PC-3 (cell line): Measurements from ENCODE around the gene AGO4. TPM values are rescaled to one million over a fixed set of nuclear protein-coding genes. Genes with fewer than 3 reads are reported as not detected.

Source experiments
- ATAC-seq: fragments of 200-7000 bp; cut with Tn5 transposase; 2 replicates; pipeline ENCODE4 v1.9.1; 2020; ENCODE audit warnings: mild to moderate bottlenecking, moderate library complexity
- BruUV-seq: library from RNA; stranded (reverse); fragments of 400-500 nt; replicated peaks from 2 replicates; lab custom pipeline; 2021; lab: Mats Ljungman, UMichigan
- CTCF ChIA-PET: fragments of 300-600 bp; sonication (Branson Sonifier 250); formaldehyde crosslinking; loops from one replicate; lab custom pipeline; 2022; ENCODE audit warnings: antibody characterized with exemption; lab: Charles Lee
- POLR2A ChIA-PET: fragments of 300-600 bp; sonication (Branson Sonifier 250); formaldehyde crosslinking; loops from one replicate; lab custom pipeline; 2022; ENCODE audit warnings: antibody characterized with exemption; ENCODE audit not compliant: unreplicated experiment; lab: Charles Lee
- DNase-seq: peaks from one replicate; pipeline ENCODE4 v3.0.0-alpha.2; 2015
- H2AFZ ChIP-seq: fragments of 300-600 bp; sonication (generic); 2 replicates; pipeline ENCODE4 v1.6.0; 2016; ENCODE audit warnings: antibody characterized with exemption, low read length
- H3F3A ChIP-seq: fragments of 300-600 bp; sonication (generic); one replicate; pipeline ENCODE4 v1.6.0; 2017; ENCODE audit warnings: antibody characterized with exemption, low read length, control low read depth, mild to moderate bottlenecking; ENCODE audit not compliant: unreplicated experiment
- H3K27ac ChIP-seq: fragments of 300-600 bp; sonication (generic); 2 replicates; pipeline ENCODE4 v1.5.1; 2016; ENCODE audit warnings: mild to moderate bottlenecking, low read length
- H3K27me3 ChIP-seq: fragments of 300-600 bp; sonication (generic); 2 replicates; pipeline ENCODE4 v1.6.1; 2016; ENCODE audit warnings: low read length, mixed read lengths
- H3K36me3 ChIP-seq: fragments of 300-600 bp; sonication (generic); 2 replicates; pipeline ENCODE4 v1.6.1; 2016; ENCODE audit warnings: low read depth, mixed run types, low read length, mixed read lengths
- H3K4me1 ChIP-seq: fragments of 300-600 bp; sonication (generic); 2 replicates; pipeline ENCODE4 v1.5.1; 2016; ENCODE audit warnings: low read length; ENCODE audit not compliant: insufficient read depth
- H3K4me2 ChIP-seq: fragments of 300-600 bp; sonication (generic); 2 replicates; pipeline ENCODE4 v1.6.0; 2016; ENCODE audit warnings: low read length
- H3K4me3 ChIP-seq: fragments of 300-600 bp; sonication (generic); 2 replicates; pipeline ENCODE4 v1.5.1; 2016; ENCODE audit warnings: mild to moderate bottlenecking, low read length, mixed read lengths
- H3K79me2 ChIP-seq: fragments of 300-600 bp; sonication (generic); 2 replicates; pipeline ENCODE4 v1.6.1; 2017; ENCODE audit warnings: low read length, mixed read lengths
- H3K9ac ChIP-seq: fragments of 300-600 bp; sonication (generic); 2 replicates; pipeline ENCODE4 v1.6.0; 2016; ENCODE audit warnings: mild to moderate bottlenecking, low read length
- H3K9me2 ChIP-seq: fragments of 300-600 bp; sonication (generic); replicated peaks from 2 replicates; pipeline ENCODE4 v1.6.1; 2016; ENCODE audit warnings: mixed run types, low read length, mixed read lengths
- H3K9me3 ChIP-seq: fragments of 300-600 bp; sonication (generic); 2 replicates; pipeline ENCODE4 v1.6.1; 2016; ENCODE audit warnings: low read length, mixed read lengths
- H4K20me1 ChIP-seq: fragments of 300-600 bp; sonication (generic); 2 replicates; pipeline ENCODE4 v1.6.1; 2016; ENCODE audit warnings: low read length, mixed read lengths
- EZH2 ChIP-seq: fragments of 300-600 bp; sonication (generic); IDR thresholded peaks from one replicate; pipeline ENCODE4 v1.6.1; 2017; ENCODE audit warnings: antibody characterized with exemption, mild to moderate bottlenecking, low read length; ENCODE audit not compliant: unreplicated experiment
- EZH2phosphoT487 ChIP-seq: fragments of 300-600 bp; sonication (generic); IDR thresholded peaks from 2 replicates; pipeline ENCODE4 v1.6.1; 2018; ENCODE audit warnings: mild to moderate bottlenecking, antibody characterized with exemption, low read length, borderline replicate concordance
- intact Hi-C: fragments of 100-400 bp; cut with micrococcal nuclease; formaldehyde crosslinking; loops from 2 replicates; pipeline ENCODE4 v1.9.0; 2023
- total RNA-seq: library from RNA; depleted of rRNA; stranded (reverse); fragments of >200 nt; gene quantifications from 2 replicates; pipeline ENCODE4 v1.2.3, GENCODE V29; 2014
- TF ChIP-seq, protein P1 (sequence below): fragments of 300-600 bp; sonication (generic); conservative IDR thresholded peaks from 2 replicates; pipeline ENCODE4 v1.5.1; 2017; ENCODE audit warnings: antibody characterized with exemption, low read depth, mild to moderate bottlenecking, low read length

AGO4 gene
- total RNA-seq, 1 experiment from 2014 or later: 5.9 TPM

DNA sequence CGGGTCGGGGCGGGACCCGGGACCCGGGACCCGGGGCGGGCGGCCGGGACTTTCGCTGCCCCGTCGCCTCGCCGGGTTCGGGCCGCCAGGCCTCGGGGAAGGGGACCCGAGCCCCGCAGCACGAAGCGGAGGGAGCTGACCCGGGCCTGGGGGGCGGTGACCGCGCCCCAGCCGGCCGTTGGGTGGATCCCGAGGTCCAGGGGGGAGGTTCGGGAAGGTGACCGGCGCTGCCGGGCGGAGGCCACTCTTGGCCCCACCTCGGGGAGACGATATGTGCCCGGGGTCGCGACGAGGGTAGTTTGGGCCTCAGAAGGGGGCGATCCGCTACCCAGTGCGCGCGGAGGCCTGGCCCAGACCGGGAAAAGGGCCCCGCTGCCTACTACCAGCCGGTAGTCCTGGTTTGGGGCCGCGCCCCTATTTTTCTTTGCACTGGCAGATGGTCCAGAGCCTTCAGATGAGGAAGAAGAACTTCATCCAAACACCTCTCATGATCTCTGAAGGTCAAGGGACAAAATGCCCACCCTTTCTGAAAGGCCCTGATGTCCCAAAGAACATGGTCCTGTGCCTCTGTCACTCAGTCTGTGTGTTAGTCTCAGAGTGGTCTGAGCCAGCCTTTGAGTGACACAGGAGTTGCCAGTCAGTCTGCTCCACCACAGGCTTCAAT lies 766 bp downstream of the AGO4 start:
- intact Hi-C loops: loop anchor here (1.0 kb wide), 1 partner anchor 39 kb away; the partner anchor contains the start of gene CLSPN
- H3K9me2 ChIP-seq: no peaks in the 10 kb centered on the region
- no peaks in the 10 kb centered on the region for H3F3A ChIP-seq
- no peaks in the 10 kb centered on the region for H3K9me3 ChIP-seq
- peaks cover 20% of the 10 kb centered on the region for H3K79me2 ChIP-seq
- H3K4me1 ChIP-seq: peaks cover 23% of the 10 kb centered on the region
- TF ChIP-seq, protein P1, sequence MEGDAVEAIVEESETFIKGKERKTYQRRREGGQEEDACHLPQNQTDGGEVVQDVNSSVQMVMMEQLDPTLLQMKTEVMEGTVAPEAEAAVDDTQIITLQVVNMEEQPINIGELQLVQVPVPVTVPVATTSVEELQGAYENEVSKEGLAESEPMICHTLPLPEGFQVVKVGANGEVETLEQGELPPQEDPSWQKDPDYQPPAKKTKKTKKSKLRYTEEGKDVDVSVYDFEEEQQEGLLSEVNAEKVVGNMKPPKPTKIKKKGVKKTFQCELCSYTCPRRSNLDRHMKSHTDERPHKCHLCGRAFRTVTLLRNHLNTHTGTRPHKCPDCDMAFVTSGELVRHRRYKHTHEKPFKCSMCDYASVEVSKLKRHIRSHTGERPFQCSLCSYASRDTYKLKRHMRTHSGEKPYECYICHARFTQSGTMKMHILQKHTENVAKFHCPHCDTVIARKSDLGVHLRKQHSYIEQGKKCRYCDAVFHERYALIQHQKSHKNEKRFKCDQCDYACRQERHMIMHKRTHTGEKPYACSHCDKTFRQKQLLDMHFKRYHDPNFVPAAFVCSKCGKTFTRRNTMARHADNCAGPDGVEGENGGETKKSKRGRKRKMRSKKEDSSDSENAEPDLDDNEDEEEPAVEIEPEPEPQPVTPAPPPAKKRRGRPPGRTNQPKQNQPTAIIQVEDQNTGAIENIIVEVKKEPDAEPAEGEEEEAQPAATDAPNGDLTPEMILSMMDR: no peak
- TF ChIP-seq EZH2: no peak
- no peak for TF ChIP-seq EZH2phosphoT487
- H3K27me3 ChIP-seq: no peaks in the 10 kb centered on the region
- no peaks in the 10 kb centered on the region for H4K20me1 ChIP-seq
- H3K36me3 ChIP-seq: no peaks in the 10 kb centered on the region
- H3K4me3 ChIP-seq: peak overlapping the region; percentile 96
- ChIA-PET POLR2A (no interaction called here), CTCF (no interaction called here)
- H2AFZ ChIP-seq: peak overlapping the region; percentile 94
- H3K4me2 ChIP-seq: peak overlapping the region; percentile 98
- peak overlapping the region; percentile 25 for H3K27ac ChIP-seq
- ATAC-seq (peak; percentile 69), DNase-seq (peak; percentile 32)
- H3K9ac ChIP-seq: peak overlapping the region; percentile 76
- BruUV-seq: TSS peak; percentile 93

DNA sequence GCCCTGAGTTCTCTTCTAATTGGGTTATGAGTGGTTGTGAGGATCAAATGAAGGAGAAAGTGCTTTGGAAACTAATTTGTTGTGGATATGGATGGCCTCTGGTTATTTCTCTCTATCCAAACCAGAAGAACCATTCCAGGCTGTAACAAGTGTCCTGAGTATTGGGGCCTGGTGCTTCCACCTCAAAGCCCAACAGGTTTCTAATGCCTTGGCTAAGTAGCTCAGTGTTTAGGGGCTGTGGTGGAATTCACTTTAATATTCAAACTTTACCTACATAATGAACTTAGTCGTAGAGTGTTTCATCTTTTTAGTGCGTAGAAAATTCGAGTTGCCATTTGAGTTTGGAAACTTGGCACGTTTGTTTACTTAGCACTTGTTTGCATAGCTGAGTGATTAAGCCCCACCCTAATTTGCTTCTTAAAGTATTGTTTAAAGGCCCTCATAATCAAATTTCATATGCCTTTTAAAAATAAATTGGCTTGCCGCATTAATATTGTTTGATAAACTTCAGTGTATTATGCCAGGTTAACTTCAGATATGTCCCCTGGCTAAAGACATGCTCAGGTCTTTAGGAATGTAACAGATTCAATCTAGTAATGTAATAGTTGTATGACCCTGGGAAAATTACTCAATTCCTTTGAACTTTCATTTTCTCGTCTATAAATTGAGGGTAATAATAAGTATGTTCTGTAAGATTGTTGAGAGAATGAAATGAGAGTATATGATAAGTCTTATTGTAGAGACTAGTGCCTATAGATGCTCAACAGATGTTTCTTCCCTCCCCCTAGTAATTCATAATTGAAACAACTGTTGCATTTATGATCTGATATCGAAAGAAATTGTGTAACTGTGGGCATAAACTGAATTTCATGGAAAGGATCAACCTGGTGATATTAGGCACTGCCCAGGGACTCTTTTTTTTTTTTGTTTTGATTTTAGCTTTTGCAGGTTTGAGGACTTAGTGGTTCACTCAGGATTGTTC lies 1.6 kb downstream of the AGO4 start:
- DNase-seq: peak; percentile 38
- Histone ChIP-seq H3K4me1 (peaks cover 23% of the 10 kb centered on the region), H2AFZ (peak overlapping the region; percentile 94), H3K27ac (peak overlapping the region; percentile 25), H3K9me2 (no peaks in the 10 kb centered on the region), H4K20me1 (no peaks in the 10 kb centered on the region), H3K27me3 (no peaks in the 10 kb centered on the region), H3K79me2 (peaks cover 20% of the 10 kb centered on the region), H3K36me3 (no peaks in the 10 kb centered on the region), H3K9ac (peak overlapping the region; percentile 76), H3K4me3 (peak overlapping the region; percentile 96), H3K4me2 (peak overlapping the region; percentile 98), H3F3A (no peaks in the 10 kb centered on the region), H3K9me3 (no peaks in the 10 kb centered on the region)
- ChIA-PET POLR2A (no interaction called here), CTCF (no interaction called here)
- TF ChIP-seq, protein P1: no peak
- TF ChIP-seq EZH2phosphoT487 (no peak), EZH2 (no peak)
- BruUV-seq: TSS peak; percentile 52
- ATAC-seq: peak; percentile 15
- intact Hi-C loops: loop anchor here (1.0 kb wide), 1 partner anchor 40 kb away; the partner anchor contains the start of gene CLSPN
